Spinal cord (tissue), 10 donors: ENCODE results near the gene CEP68. TPM values are rescaled to one million over a fixed set of nuclear protein-coding genes. Genes with fewer than 3 reads are reported as not detected.

ENCODE experiments used
- DNase-seq, 6 donors: peaks; one replicate each; pipeline versions ENCODE4 v3.0.0 to v3.0.0-alpha.2; 2013 to 2015; ENCODE audit warnings: low spot score in 6 of 6, low read depth in 4 of 6
- H3K27ac ChIP-seq: one replicate; pipeline ENCODE4 v1.5.1; 2013; ENCODE audit warnings: low read depth, low read length, control low read depth
- H3K27me3 ChIP-seq: one replicate; pipeline ENCODE4 v1.6.1; 2013; ENCODE audit warnings: low read length; ENCODE audit not compliant: control insufficient read depth, insufficient read depth
- H3K36me3 ChIP-seq: one replicate; pipeline ENCODE4 v1.6.1; 2013; ENCODE audit warnings: low read length; ENCODE audit not compliant: control insufficient read depth, insufficient read depth
- H3K4me1 ChIP-seq: one replicate; pipeline ENCODE4 v1.6.1; 2013; ENCODE audit warnings: low read length; ENCODE audit not compliant: control insufficient read depth, insufficient read depth
- H3K4me3 ChIP-seq: one replicate; pipeline ENCODE4 v1.5.1; 2013; ENCODE audit warnings: low read depth, low read length, control low read depth
- H3K9me3 ChIP-seq: one replicate; pipeline ENCODE4 v1.6.1; 2013; ENCODE audit warnings: low read length; ENCODE audit not compliant: control insufficient read depth, insufficient read depth
- WGBS: methylation state at CpG from one replicate; pipeline ENCODE4 v1.1.5; 2013; ENCODE audit warnings: missing lambda C conversion rate; ENCODE audit not compliant: insufficient coverage; 5-methylcytosine and 5-hydroxymethylcytosine counted together
- polyA plus RNA-seq, 2 donors: library from polyadenylated mRNA; unstranded; fragments of 120-200 nt; gene quantifications; one replicate each; pipeline ENCODE4 v1.2.1, GENCODE V29; 2013; ENCODE audit not compliant: insufficient read length in 2 of 2
- total RNA-seq, 2 donors: library from RNA; depleted of rRNA in 1 of 2; stranded (reverse); fragments of 120-200 nt in 1 of 2; fragments of >200 nt in 1 of 2; gene quantifications; one replicate each; pipeline versions ENCODE4 v1.2.3 to v1.2.4, GENCODE V29; 2013 to 2014
- donor health status: healthy.

CEP68 gene
- total and polyA plus RNA-seq, 4 donors: 30.0 to 39.2 (median 33.6) TPM

DNA sequence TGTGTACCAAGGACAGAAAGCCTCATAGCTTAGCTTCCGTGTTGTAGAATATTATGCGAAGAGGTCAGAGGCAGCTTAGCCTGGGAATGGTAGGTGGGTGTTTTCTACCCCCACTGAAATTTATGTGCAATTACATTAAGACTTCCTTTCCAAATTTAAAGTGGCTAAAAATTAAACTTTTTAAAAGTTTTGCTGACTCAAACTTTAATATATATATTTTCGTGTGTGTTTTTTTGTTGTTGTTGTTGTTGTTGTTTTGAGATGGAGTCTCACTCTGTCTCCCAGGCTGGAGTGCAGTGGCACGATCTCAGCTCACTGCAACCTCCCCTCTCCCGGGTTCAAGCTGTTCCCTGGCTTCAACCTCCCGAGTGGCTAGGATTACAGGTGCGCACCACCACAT lies 77.9 kb downstream of the CEP68 start:
- no peak overlapping the region for H3K4me3 ChIP-seq
- no peaks in the 10 kb centered on the region for H3K27me3 ChIP-seq
- no peaks in the 10 kb centered on the region for H3K36me3 ChIP-seq
- no peak for DNase-seq
- H3K9me3 ChIP-seq: no peaks in the 10 kb centered on the region
- H3K27ac ChIP-seq: no peak overlapping the region
- 83% methylated on average over 1 of the region's 7 CpGs for WGBS
- peaks cover 4% of the 10 kb centered on the region for H3K4me1 ChIP-seq

- Histone ChIP-seq H3K9me3 (no peaks in the 10 kb centered on the region), H3K27ac (no peak overlapping the region), H3K27me3 (no peaks in the 10 kb centered on the region), H3K4me3 (no peak overlapping the region), H3K4me1 (no peaks in the 10 kb centered on the region), H3K36me3 (no peaks in the 10 kb centered on the region)
- no CpG with 5 or more reads among the region's 1 CpG for WGBS
- no peak for DNase-seq
Observed at GRCh38 chr2:65136253-65136652, 80.0 kb downstream of the CEP68 start.

Other genes starting within 250 kb of the CEP68 start
- gene SLC1A4, start 67.0 kb upstream of the CEP68 start, total RNA-seq: 10 to 100 TPM; 35.3 to 42.1 TPM
- 10 to 100 TPM; 88.7 to 92.7 TPM for gene SLC1A4, start 67.0 kb upstream of the CEP68 start, polyA plus RNA-seq
- gene RAB1A, start 73.7 kb downstream of the CEP68 start, total RNA-seq: 100 to 1,000 TPM in 1 of 2 donors, 10 to 100 TPM in 1; 96.1 to 116 TPM
- gene RAB1A, start 73.7 kb downstream of the CEP68 start, polyA plus RNA-seq: 100 to 1,000 TPM; 254 to 284 TPM
- gene ACTR2, start 171.4 kb downstream of the CEP68 start, total RNA-seq: 100 to 1,000 TPM in 1 of 2 donors, 10 to 100 TPM in 1; 62.3 to 174 TPM
- 100 to 1,000 TPM; 134 to 189 TPM for gene ACTR2, start 171.4 kb downstream of the CEP68 start, polyA plus RNA-seq